NCI-H2081 (cell line): ENCODE results near the gene TOX2.

ENCODE experiments used
- DNase-seq, 2 experiments: peaks; one replicate each; lab custom pipeline; 2025; lab: John Stamatoyannopoulos, UW

The TOX2 gene

DNA sequence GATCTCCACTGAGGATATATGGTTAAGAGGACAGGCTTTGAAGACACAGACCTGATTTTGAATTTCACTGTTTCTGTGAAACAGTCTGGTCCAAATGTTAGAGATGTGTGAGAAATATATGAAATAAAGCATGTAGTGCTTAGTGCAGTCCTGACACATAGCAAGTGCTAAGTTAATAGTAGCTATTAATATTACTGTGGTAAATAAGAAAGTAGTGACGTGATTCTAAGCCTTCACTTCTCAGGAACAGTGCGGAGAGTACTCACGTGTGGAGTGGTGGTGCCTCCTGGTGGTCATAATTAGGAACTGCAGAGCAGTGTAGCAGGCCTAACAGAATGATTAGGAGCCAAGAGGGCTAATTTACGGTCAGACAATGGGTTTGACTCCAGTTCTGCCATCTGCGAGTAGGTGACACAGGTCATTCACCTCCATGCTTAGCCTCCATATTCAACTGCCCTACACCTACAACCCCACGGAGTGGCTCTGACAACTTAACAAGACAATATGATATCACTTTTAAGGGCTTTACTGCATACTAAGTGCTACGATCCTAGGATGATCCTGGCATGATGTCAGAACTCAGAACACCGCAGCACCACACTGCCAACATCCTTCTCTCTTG lies 166.1 kb downstream of the TOX2 start:
- DNase-seq: peak; percentile 57 to 64

DNA sequence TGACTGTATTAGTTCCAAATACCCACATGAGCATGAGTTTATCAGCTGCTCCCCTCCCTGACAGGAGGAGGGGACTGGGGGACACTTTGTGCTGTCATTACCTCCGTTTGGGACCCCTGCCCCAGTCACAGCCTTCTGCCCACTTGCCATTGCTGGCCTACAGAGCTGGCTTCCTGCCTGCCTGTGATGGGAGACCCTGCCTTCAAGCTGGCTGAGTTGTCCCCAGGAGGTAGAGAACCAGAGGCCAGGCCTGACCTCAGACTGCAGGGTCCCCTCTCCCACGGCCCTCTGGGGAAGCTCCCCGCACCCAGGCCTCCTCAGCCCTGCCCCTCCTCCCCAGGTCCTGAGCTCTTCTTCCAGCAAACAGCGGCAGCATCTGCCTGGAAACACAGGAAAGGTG lies 166.8 kb downstream of the TOX2 start:
- no peak for DNase-seq

DNA sequence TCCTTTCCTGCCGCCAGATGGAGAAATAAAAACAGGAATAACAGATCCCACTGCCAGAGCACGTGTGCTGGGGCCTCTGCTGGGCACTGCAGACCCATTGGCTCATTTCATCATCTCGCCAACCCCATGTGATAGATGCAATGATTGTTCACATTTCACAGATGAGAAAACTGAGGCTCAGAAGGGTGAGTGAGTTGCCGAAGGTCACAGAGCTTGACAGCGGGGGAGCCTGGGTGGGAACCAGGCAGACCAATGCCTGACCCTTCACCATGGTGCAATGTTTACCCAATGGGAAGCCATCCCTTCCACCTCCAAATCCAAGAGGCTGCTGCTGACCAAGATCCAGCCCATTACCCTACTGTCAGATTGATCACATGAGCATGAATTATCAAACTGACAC lies 167.2 kb downstream of the TOX2 start:
- no peak for DNase-seq

GRCh38 chr20:44083220-44083933 lies 168.7 kb downstream of the TOX2 start:
- DNase-seq: no peak

GRCh38 chr20:44084439-44084838 lies 169.8 kb downstream of the TOX2 start:
- DNase-seq: no peak

DNA sequence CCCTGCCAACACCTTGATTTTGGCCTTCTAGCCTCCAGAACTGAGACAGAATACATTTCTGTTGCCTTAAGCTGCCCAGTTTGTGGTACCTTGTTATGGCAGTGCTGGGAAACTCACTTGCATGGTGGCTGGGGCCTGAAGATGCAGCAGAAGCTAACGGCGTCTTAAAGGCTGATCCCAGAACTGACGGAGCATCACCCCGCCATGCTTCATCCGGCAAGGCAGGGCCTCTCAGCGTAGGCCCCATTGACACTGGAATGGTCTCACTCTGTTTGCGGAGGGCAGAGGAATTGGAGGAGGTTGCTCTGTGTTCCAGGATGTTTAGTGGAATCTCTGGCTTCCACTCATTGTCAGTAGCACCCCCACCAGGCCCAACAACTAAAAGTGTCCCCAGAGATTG lies 170.2 kb downstream of the TOX2 start:
- DNase-seq: no peak

GRCh38 chr20:44085616-44086434 lies 171.2 kb downstream of the TOX2 start:
- DNase-seq: no peak

- no peak for DNase-seq
These were observed 172.6 kb downstream of the TOX2 start for GRCh38 chr20:44087051-44087856.

DNA sequence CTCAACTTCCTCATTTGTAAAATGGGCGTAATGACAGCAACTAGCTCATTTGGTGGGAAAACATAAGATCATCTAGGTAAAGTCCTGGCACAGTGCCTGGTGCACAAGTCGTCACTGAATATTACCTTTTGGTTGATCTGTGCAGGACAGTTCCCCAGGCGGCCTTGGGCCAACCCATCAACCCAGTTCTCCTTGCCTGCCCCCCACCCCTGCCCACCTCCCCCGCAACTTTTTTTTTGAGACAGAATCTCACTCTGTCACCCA lies 173.1 kb downstream of the TOX2 start:
- no peak for DNase-seq

GRCh38 chr20:44089987-44090674 lies 175.5 kb downstream of the TOX2 start:
- no peak for DNase-seq

- no peak for DNase-seq
These were observed 176.4 kb downstream of the TOX2 start for GRCh38 chr20:44091026-44091425.

DNA sequence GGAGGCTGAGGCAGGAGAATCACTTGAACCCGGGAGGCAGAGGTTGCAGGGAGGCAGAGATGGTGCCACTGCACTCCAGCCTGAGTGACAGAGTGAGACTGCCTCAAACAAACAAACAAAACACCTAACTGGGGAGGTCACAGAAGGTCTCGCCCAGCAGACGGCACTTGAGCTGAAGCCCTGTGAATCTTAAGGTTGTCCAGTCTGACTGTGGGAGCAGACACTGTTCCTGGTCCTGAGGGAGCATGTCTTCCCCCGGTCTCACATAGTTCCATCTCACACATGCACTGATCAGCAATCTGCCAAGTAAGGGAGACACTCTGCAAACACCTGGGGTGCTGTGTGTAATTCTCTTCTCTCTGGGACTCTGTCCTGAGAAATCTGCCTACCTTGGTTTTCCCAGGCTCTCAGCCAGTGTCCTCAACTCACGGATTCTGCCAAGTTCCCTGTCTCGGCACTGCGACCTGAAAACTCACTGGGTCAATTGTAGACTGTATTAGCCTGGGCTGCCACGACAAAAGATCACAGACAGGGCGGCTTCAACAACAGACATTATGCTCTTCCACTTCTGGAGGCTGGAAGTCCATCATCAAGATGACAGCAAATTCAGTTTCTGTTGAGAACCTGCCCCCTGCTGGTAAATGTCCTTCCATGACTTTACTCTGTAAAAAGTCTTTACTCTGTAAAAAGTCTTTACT lies 178.0 kb downstream of the TOX2 start:
- DNase-seq: no peak

DNA sequence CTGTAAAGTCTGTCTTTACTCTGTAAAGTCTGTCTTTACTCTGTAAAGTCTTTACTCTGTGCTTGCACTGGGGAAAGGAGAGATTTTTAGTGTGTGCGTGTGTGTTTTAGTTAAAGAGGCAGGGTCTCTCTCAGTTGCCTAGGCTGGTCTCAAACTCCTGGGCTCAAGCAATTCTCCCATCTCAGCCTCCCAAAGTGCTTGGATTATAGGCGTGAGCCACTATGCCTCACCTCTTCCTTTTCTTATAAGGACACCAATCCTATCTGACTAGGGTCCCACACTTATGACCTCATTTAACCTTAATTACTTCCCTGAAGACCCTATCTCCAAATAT lies 178.6 kb downstream of the TOX2 start:
- DNase-seq: no peak

DNA sequence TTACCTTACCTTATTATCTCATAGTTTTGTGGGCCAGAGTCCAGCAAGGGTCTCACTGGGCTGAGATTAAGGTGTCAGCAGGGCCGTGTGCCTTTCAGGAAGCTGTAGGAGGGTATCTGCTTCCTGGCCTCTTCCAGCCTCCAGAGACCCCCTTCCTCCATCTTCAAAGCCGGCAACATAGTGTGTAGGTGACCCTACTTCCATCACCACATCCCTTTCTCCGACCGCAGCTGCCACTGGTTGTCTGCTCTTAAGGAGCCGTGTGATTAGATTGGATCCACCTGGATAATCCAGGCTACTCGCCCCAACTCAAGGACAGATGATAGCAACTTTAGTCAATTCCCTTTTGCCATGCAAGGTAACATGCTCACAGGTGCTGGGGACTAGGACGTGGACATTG lies 181.2 kb downstream of the TOX2 start:
- no peak for DNase-seq

DNA sequence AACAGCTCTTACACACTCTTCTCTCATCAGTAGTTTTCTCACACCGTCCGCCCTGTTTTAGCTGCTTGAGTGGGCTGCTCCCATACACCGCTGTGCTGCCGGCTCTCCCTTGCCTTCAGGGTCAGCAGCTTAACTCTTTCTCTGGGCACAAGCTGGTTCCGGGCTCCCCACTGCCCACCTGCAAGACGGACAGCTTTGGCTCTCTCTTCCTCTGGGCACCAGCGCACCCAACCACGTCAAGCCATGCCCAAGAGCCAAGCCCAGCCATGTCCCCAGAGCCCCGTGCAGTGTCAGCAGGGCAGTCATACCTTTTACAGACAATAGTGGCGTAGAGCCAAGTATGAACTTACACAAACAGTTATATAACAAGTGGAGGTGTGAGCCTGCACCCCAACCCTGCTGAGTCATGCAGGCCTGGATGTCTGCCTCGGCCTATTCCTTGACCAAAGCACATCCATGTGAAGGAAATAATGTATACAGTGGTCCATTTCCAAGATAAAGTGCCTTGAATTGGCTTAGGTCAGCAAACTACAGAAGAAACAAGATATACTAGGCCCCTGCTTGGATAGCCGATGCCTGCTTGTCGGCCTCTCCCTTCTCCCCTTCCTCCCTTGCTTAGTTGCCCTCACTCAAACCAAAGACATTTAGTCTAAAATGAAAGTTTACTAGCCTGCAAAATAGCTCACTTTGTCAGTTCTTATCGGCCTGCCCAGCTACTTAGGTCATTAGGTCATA lies 183.0 kb downstream of the TOX2 start:
- DNase-seq: no peak

DNA sequence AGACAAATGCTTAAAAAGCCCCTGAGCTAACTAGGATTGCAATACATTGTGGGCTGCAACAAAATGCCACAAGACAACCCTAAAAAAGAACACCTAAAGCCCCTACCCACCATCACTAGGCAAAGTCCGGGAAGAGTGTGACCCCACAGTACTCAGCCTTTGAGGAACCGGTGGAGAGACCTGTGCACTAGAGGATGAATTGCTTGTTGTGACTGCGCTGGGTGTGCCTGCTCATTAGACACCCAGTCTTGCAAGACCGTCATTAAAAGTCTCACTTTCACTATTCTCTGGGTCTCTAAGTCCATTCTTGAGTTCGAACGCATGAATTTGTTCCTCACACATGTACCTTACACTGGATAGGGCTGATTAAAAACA lies 183.6 kb downstream of the TOX2 start:
- DNase-seq: no peak

- DNase-seq: no peak
These were observed 184.0 kb downstream of the TOX2 start for GRCh38 chr20:44098657-44099056.

GRCh38 chr20:44099832-44100231 lies 185.2 kb downstream of the TOX2 start:
- DNase-seq: no peak

GRCh38 chr20:44102582-44102981 lies 187.9 kb downstream of the TOX2 start:
- no peak for DNase-seq

GRCh38 chr20:44104798-44105517 lies 190.3 kb downstream of the TOX2 start:
- no peak for DNase-seq
